ENCODE data around the gene STAT4. TPM values are rescaled to one million over a fixed set of nuclear protein-coding genes. Genes with fewer than 3 reads are reported as not detected.
A peak's percentile ranks its signal among the peaks of the same experiment; 100 is the strongest.

The STAT4 gene
- polyA plus RNA-seq, 1 donor = 1.5 TPM

DNA sequence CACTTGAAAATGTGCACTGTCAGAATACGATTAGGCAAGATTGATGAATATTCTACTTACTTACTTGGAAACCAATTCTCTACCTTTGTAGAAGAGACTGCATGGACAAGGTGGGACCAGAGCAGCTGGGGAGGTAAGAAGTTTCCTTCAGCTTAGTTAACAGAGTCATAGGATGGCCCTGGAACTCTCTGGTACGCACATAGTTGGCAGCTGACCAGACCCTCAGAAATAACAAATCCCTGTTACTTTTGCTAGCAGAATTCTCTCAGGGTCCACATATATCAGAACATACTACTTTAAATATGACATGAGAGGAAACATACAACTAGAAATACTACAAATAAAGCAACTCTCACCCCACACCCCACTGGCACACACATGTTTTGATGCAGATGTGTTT lies 112.1 kb downstream of the STAT4 start:
- DNase-seq = no peak

- no peak for DNase-seq
Observed at GRCh38 chr2:191038241-191038725, 112.5 kb downstream of the STAT4 start.

GRCh38 chr2:191037351-191037750 lies 113.4 kb downstream of the STAT4 start:
- DNase-seq = no peak

GRCh38 chr2:191036363-191036762 lies 114.4 kb downstream of the STAT4 start:
- no peak for DNase-seq

- no peak for DNase-seq
Observed at GRCh38 chr2:191032588-191033429, 118.0 kb downstream of the STAT4 start.

GRCh38 chr2:191031256-191031655 lies 119.5 kb downstream of the STAT4 start:
- no peak for DNase-seq

DNA sequence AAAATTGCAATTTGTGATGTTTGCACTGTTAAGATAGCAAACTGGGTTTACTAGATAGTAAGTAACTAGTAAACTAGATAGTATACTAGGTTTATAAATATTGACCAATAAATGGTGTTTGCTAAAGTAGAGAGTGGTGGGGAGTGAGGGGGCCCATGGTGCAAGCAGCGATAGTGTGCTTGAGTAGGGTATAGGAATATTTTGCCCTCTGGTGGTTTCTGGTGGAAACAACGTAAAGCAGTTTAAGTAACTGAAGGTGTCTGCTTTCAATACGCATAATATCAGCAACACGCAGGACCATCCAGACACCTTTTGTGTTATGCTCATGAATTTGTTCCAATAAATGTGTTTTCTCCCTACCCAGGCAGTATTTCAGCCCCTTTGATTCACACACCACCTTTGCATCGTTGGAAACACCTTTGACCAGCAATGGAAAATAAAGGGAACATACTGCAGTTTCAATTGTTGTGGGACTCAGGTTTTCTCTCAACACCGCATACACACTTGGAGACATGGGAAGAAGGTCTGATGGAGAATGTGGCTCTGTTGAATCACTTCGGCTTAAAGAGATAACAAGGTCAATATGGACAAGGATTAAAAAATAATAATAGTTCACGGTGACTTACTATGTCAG lies 120.2 kb downstream of the STAT4 start:
- DNase-seq = no peak

- no peak for DNase-seq
Observed at GRCh38 chr2:191029280-191029950, 121.4 kb downstream of the STAT4 start.

DNA sequence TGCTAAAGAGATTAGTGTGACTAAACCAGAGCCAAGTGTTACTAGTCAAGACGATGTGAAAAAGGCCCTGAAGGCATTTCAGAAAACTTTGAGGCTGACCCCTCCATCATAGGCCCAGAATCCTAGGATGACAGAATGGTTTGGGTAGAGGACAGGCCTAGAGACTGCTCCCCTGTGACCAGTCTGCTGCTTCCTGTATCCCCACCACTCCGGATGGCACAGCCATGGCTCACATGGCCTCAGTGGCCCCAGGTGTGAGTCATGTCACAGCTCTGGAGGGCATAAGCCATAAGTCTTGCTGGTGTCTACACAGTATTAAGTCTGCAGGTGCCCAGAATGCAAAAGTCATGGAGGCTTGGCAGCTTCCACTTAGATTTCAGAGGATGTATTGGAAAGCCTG lies 124.4 kb downstream of the STAT4 start:
- DNase-seq = no peak

DNA sequence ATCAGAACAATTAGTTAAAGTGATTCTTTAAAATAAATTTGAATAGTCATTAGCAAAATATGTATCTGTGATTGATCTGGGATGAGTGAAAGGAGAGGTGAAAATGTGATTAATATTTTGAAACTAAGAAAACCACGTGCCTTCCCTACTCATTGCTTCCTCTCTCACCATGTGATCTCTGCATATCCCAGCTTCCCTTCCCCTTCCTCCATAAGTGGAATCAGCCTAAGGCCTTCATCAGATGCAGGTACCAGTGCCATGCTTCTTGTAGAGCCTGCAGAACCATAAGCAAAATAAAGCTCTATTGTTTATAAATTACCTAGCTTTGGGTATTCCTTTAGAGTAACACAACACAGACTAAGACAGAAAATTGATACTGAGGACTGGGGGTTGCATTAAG lies 125.7 kb downstream of the STAT4 start:
- no peak for DNase-seq

- DNase-seq = no peak
Observed at GRCh38 chr2:191023235-191023679, 127.5 kb downstream of the STAT4 start.

- DNase-seq = peak; percentile 29
Observed at GRCh38 chr2:191020742-191021381, 129.9 kb downstream of the STAT4 start.

- peak; percentile 99 for DNase-seq
Observed at GRCh38 chr2:191020221-191020741, 130.5 kb downstream of the STAT4 start.

DNA sequence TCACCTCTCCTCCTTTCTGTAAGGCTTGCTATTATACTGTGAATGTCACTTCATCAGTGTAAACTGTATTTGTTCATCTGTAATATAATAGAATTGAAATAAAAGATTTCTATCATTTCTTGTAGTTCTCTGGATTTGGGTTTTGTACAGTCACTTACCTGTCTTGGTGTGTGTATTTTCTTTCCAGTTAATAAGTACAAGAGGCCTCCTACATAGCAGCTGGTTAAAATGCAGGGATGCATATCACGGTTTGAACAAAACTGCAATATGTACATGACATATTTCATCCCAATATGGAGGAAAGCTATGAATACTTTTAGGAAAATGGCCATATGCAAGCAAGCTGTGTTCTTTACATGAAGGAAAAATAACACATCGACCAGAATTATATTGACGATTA lies 131.4 kb downstream of the STAT4 start:
- DNase-seq = no peak

DNA sequence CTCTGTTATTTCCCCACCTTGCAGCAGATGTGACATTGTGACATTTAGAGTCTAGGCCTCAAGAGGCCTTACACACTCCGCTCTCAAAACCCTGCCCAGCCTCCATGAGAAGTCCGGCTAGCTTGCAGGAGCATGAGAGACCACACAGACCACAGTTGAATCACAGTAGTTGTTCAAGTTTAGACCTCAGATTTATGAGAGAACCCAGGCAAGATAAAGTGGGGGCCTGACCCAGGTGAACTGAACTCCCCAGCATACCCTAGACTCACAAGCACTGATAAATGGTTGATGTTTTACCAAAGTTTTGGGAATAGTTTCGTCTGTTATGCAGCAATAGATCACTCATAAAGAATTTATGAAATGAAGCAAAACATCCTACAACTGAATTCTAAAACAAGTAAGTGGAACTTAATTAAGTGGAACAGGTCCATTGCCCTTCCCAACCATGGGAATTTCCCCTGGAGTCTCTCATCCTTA lies 132.1 kb downstream of the STAT4 start:
- DNase-seq = no peak

GRCh38 chr2:191018048-191018447 lies 132.7 kb downstream of the STAT4 start:
- DNase-seq = no peak

- DNase-seq = no peak
Observed at GRCh38 chr2:191015831-191016230, 135.0 kb downstream of the STAT4 start.

- no peak for DNase-seq
Observed at GRCh38 chr2:191015239-191015638, 135.6 kb downstream of the STAT4 start.

DNA sequence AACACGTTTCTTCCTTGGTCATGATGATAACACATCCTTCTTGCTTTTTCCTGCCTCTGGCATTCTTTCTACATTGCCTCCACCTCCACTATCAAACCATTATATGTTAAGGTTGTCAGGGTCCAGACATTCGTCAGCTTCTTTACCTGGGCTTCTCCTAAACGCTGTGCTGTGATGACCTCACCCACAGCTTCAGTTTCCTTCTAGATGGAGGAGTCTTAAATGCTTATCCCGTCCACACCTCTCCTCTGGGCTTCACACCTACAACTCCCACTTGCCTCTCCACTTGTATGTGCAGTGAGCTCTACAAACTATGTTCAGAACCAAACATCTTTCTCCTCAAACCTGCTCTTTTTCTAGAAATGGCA lies 136.2 kb downstream of the STAT4 start:
- DNase-seq = no peak

DNA sequence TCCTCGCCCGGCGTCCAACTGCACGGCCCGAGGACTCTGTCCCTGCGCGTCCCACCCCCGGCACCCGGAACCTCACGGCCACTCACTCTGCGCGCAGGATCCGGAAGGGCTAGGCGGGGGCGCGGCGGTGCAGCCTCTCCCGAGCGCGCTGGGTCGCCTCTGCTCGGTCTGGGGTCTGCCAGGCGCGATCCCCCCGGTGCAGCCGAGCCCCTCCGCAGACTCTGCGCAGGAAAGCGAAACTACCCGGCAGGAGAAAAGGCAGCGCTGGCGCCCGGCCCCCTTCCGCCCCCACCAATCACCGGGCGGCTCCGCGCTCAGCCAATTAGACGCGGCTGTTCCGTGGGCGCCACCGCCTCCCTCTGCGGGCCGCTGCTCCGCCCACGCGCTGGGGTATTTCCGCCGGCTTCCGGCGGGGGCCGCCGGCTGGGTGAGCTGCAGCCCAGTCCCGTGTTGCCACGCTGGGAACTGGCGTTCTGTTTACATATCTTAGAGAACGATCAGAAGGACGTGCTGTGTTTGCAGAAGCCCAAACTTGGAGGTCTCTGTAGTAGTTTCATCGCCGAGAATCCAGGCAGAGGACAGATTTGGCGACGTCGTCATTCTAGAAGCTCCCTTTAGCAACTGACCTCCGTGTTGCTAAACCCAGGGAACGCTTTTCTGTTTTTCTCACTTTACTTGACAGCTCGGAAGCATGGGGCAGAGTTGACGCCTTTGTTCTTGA lies 136.7 kb downstream of the STAT4 start, which contains the start of gene STAT1:
Gene STAT1 (minus strand): TSS at position 240 of the 721 bp plus-strand sequence. CDS start 4,168 bp downstream, outside the sequence.
- DNase-seq = peak; percentile 96

- no peak for DNase-seq
Observed at GRCh38 chr2:191013682-191013931, 137.2 kb downstream of the STAT4 start.

Measured in hindlimb muscle (tissue), 1 donor.